HUDEP-2 (cell line): ENCODE results near the gene SH3BP5L.
A peak's percentile ranks its signal among the peaks of the same experiment; 100 is the strongest.

Experiments used
- DNase-seq, 76 experiments: peaks; one replicate each; lab custom pipeline; 2025; ENCODE audit not compliant: unreplicated experiment in 76 of 76; lab: John Stamatoyannopoulos, UW

The SH3BP5L gene

GRCh38 chr1:248834343-248834940 is 8.7 kb upstream of the SH3BP5L start:
- no peak for DNase-seq

DNA sequence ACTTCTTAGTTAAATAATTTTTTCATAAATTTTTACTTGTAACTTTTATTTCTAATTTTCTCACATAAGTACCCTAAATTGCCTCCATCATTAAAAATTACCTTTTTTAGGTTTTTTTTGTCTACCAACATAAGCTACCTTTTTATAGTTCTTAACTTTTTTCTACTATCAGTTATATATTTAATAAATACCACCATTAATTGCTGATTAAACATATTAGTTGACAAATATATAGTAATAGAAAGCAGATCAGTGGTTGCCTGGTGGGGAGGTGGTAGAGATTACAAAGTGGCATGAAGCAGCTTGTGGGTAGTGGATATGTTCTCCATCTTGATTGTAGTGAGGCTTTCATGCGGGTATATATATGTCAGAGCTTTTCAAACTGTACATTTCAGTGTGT is 6.1 kb upstream of the SH3BP5L start:
- no peak for DNase-seq

DNA sequence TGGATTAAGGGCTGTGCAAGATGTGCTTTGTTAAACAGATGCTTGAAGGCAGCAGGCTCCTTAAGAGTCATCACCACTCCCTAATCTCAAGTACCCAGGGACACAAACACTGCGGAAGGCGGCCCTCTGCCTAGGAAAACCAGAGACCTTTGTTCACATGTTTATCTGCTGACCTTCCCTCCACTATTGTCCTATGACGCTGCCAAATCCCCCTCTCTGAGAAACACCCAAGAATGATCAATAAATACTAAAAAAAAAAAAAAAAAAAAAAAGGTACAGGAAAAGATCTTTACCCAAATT is 5.0 kb upstream of the SH3BP5L start:
- DNase-seq, result peak in 6 of 76 experiments; percentile 13 to 33 (median 24)

DNA sequence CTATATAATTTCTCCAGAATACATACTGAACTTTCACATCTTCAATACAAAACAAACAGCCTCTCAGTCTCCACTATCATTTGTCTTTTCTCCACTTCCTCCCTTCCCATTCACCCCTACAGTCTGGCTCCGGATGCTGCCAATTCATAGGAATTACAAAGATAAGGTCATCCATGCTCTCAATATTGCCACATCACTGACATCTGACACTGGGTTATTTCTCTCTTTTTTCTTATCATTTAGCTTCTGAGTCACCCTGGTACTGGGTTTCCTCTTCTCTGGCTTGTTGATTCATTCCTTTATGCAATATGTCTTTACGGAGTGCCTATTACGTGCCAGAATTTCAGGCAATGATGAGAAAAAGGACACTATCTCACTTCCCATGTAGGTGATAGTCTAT is 3.1 kb upstream of the SH3BP5L start:
- DNase-seq, result peak in 35 of 76 experiments; percentile 7 to 76 (median 32)

DNA sequence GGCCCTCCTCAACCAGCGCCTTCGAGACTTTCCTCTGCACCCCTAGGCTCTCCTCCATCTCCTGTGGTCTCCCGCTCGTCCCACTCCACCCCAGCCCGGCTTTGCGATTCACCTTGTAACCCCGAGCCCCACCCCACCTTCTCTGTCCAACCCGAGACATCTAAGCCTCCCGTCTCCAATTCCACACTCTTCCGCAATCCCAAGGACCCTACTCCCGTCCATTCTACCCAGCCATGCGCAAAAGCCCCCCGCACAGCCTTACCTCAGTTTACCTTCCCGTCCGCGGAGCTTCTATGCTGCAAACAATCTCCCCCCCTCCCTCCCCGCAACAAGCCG is 174 bp downstream of the SH3BP5L start:
- DNase-seq, result peak in 1 of 76 experiments; percentile 84

GRCh38 chr1:248825136-248825535 is 579 bp downstream of the SH3BP5L start:
- no peak for DNase-seq

GRCh38 chr1:248824701-248825100 is 1.0 kb downstream of the SH3BP5L start:
- DNase-seq, result no peak

DNA sequence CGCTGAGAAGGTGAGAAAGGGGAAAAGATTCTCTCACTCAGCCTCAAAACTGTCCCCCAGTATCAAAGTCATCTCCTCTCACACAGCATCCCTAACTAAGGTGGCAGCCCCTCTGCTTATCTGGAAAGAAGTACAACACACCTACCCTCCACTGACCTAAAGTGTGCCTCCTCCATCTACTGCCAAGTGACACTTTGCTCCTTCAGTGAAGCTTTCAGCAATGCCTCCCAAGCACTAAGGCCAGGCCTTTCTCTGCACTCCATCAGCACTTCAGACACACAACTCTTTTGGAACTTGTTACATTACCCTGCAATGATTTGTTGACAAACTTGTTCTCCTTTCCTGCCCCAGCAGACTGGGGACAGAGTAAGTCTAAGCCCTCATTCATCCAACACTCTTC is 1.4 kb downstream of the SH3BP5L start:
- DNase-seq, result no peak

- DNase-seq, result no peak
Observed at GRCh38 chr1:248823517-248824001, 2.2 kb downstream of the SH3BP5L start.

DNA sequence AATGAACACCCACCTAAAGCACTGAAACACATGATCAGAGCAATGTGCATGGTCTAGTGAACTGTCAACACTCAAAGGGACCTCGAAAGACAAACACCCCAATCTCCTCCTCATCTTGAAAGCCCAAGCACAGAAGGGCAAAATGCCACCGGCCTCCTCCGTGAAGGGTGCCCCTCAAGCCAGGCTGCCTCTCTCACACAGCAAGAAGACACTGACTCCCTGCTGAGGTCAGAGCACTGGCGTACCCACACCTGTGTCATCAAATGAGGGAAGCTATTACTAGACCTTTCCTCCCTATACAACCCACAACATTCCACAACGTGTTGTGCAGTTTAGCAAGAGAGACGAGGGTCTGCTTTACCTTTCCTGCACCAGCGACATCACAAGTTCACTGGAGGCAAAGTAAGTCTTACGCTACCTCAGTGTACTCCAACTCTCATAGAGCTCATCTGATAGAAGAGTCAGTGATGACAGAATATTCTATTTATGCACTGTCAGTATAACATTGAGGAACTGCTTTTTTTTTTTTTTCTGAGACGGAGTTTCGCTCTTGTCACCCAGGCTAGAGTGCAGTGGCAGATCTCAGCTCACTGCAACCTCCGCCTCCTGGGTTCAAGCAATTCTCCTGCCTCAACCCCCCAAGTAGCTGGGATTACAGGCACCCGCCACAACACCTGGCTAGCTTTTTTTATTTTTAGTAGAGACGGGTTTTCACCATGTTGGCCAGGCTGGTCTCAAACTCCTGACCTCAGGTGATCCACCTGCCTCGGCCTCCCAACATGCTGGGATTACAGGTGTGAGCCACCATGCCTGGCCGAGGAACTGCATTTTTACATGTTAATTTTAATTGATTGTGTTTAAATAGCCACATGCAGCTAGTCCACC is 3.3 kb downstream of the SH3BP5L start:
- no peak for DNase-seq

- DNase-seq, result no peak
Observed at GRCh38 chr1:248821641-248822040, 4.1 kb downstream of the SH3BP5L start.

DNA sequence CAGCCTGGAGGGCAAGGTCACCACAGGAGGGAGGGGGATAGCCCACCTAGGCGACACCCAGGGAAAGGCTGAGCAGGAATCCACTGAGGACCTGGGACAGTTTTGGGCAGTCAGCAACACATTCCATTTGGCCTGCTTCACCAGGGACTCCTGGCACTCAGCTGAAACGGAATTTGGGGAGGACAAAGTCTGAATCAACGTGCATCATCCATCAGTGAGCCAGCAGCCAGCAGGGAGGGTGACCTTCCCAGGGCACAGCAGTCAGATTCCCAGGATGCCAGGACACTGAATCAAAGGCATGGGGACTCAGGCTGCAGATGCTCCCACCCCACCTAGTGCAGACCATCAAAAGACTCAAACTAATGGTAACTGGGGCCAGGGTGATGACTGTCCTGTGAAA is 4.6 kb downstream of the SH3BP5L start:
- no peak for DNase-seq

- DNase-seq, result no peak
Observed at GRCh38 chr1:248820041-248820585, 5.6 kb downstream of the SH3BP5L start.

DNA sequence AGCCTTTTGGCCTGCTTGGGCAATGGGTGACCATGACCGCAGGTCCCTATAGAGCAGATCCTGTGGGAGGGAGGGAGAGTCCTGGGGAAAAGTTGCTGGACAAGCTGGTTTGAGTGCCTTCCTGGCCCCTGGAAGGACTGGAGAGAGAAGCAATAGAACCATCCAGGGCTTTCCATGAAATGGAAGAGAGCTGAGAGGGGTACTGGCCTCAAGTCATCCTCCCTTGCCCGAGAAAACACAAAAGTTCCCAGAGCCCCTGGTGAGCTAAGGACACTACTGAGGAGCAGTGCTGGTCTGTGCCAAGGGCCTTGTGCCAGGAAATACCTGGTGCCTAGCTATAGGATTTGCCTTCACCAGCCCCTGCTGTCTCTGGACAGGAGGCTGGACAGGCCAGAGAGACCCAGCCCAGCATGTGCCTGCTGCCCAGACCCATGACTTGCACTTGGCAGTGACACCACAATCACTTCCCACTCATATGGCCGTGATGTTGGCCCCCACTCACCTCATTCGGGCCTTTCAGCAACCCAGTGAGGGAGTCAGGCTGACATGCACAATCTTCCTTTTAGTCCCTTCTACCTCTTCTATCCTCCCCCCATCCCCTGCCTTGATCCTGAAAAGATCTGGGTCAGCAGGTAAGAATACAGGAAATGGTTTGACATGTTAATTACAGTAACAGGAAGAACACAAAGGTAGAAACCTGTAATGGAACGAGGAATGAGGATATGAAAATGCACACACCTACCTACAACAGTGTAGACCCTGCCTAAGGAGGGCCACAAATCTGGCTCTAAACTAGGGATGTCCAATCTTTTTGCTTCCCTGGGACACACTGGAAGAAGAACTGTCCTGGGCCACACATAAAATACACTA is 7.0 kb downstream of the SH3BP5L start:
- no peak for DNase-seq

DNA sequence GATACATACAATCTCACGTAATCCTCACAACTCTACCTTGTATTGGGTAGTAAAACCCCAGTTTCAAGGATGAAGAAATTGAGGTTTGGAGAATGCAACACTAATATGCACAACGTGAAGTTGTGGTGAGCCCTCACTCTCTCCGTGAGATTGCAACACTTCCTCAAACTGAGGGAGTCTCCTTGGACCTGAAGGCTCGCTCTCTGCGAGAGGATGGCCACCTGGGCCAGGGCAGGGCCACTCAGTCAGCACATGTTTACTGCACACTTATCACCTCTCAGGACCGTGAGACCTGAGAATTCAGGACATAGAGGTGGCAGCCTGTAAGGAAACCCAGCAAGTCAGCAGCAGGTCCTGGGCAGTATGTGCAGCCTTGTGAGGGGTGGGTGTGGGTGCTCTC is 8.7 kb downstream of the SH3BP5L start:
- no peak for DNase-seq

- no peak for DNase-seq
Observed at GRCh38 chr1:248816042-248816851, 9.5 kb downstream of the SH3BP5L start.

GRCh38 chr1:248815407-248816034 is 10.2 kb downstream of the SH3BP5L start:
- no peak for DNase-seq

- DNase-seq, result no peak
Observed at GRCh38 chr1:248814351-248814750, 11.4 kb downstream of the SH3BP5L start.

GRCh38 chr1:248813546-248813945 is 12.2 kb downstream of the SH3BP5L start:
- DNase-seq, result no peak
